NT2/D1 (cell line): ENCODE data around the gene CRADD.
A peak's percentile ranks its signal among the peaks of the same experiment; 100 is the strongest.

Source experiments
- DNase-seq: peaks from one replicate; pipeline ENCODE4 v3.0.0-alpha.2; 2011; ENCODE audit warnings: low read depth, low spot score
- H3K27me3 ChIP-seq: 2 replicates; pipeline ENCODE4 v1.6.0; 2011; ENCODE audit warnings: mild to moderate bottlenecking; ENCODE audit not compliant: insufficient read length, insufficient read depth
- H3K36me3 ChIP-seq: 2 replicates; pipeline ENCODE4 v1.6.1; 2011; ENCODE audit warnings: mild to moderate bottlenecking, low read length, mixed read lengths; ENCODE audit not compliant: insufficient read depth, insufficient read length
- H3K4me1 ChIP-seq: 2 replicates; pipeline ENCODE4 v1.5.1; 2011; ENCODE audit not compliant: insufficient read depth, insufficient read length
- H3K4me3 ChIP-seq: 2 replicates; pipeline ENCODE4 v1.5.1; 2011; ENCODE audit warnings: low read depth; ENCODE audit not compliant: insufficient read length
- H3K9ac ChIP-seq: 2 replicates; pipeline ENCODE4 v1.6.0; 2011; ENCODE audit warnings: low read depth; ENCODE audit not compliant: insufficient read length
- H3K9me3 ChIP-seq: 2 replicates; pipeline ENCODE4 v1.5.1; 2011; ENCODE audit warnings: mild to moderate bottlenecking, low read length; ENCODE audit not compliant: insufficient read depth
- SUZ12 ChIP-seq: IDR thresholded peaks from 2 replicates; pipeline ENCODE4 v1.6.1; 2011; ENCODE audit not compliant: insufficient read length, insufficient read depth; ENCODE audit errors: extremely low read depth
- YY1 ChIP-seq: IDR thresholded peaks from 2 replicates; pipeline ENCODE4 v1.6.1; 2011; ENCODE audit not compliant: insufficient read length, insufficient read depth
- ZNF274 ChIP-seq: IDR thresholded peaks from 2 replicates; pipeline ENCODE4 v1.6.1; 2011; ENCODE audit warnings: mild to moderate bottlenecking, low read depth, low read length

CRADD gene

GRCh38 chr12:93824514-93825500, 147.6 kb downstream of the CRADD start:
- H3K9ac ChIP-seq: no peak overlapping the region
- H3K4me3 ChIP-seq: no peak overlapping the region
- no peaks in the 10 kb centered on the region for H3K27me3 ChIP-seq
- H3K4me1 ChIP-seq: no peaks in the 10 kb centered on the region
- no peaks in the 10 kb centered on the region for H3K36me3 ChIP-seq
- no peak for TF ChIP-seq SUZ12
- no peak for TF ChIP-seq ZNF274
- TF ChIP-seq YY1: no peak
- peak; percentile 86 for DNase-seq
- H3K9me3 ChIP-seq: no peaks in the 10 kb centered on the region

- no peak for TF ChIP-seq SUZ12
- TF ChIP-seq ZNF274: no peak
- no peak for TF ChIP-seq YY1
- no peaks in the 10 kb centered on the region for H3K9me3 ChIP-seq
- DNase-seq: no peak
- no peak overlapping the region for H3K9ac ChIP-seq
- H3K4me3 ChIP-seq: no peak overlapping the region
- H3K36me3 ChIP-seq: no peaks in the 10 kb centered on the region
- no peaks in the 10 kb centered on the region for H3K4me1 ChIP-seq
- H3K27me3 ChIP-seq: no peaks in the 10 kb centered on the region
These were observed 148.3 kb downstream of the CRADD start for GRCh38 chr12:93825501-93825888.

GRCh38 chr12:93825931-93826555, 148.9 kb downstream of the CRADD start:
- no peaks in the 10 kb centered on the region for H3K9me3 ChIP-seq
- no peak for DNase-seq
- H3K27me3 ChIP-seq: no peaks in the 10 kb centered on the region
- no peaks in the 10 kb centered on the region for H3K36me3 ChIP-seq
- TF ChIP-seq SUZ12 (no peak), ZNF274 (no peak), YY1 (no peak)
- no peak overlapping the region for H3K9ac ChIP-seq
- no peaks in the 10 kb centered on the region for H3K4me1 ChIP-seq
- no peak overlapping the region for H3K4me3 ChIP-seq

- Histone ChIP-seq H3K4me1 (no peaks in the 10 kb centered on the region), H3K36me3 (no peaks in the 10 kb centered on the region), H3K9me3 (no peaks in the 10 kb centered on the region), H3K9ac (no peak overlapping the region), H3K4me3 (no peak overlapping the region), H3K27me3 (no peaks in the 10 kb centered on the region)
- TF ChIP-seq YY1 (no peak), SUZ12 (no peak), ZNF274 (no peak)
- no peak for DNase-seq
These were observed 150.0 kb downstream of the CRADD start for GRCh38 chr12:93827179-93827578.

- H3K4me1 ChIP-seq: no peaks in the 10 kb centered on the region
- no peak for DNase-seq
- TF ChIP-seq ZNF274 (no peak), SUZ12 (no peak), YY1 (no peak)
These were observed 150.5 kb downstream of the CRADD start for GRCh38 chr12:93827669-93828068.

GRCh38 chr12:93829016-93829415, 151.8 kb downstream of the CRADD start:
- Histone ChIP-seq H3K36me3 (no peaks in the 10 kb centered on the region), H3K27me3 (no peaks in the 10 kb centered on the region), H3K4me3 (no peak overlapping the region), H3K9ac (no peak overlapping the region), H3K4me1 (no peaks in the 10 kb centered on the region), H3K9me3 (no peaks in the 10 kb centered on the region)
- TF ChIP-seq ZNF274 (no peak), SUZ12 (no peak), YY1 (no peak)
- no peak for DNase-seq

More at GRCh38 chr12:93827669-93828068, 150.5 kb downstream of the CRADD start:
- Histone ChIP-seq H3K36me3 (no peaks in the 10 kb centered on the region), H3K27me3 (no peaks in the 10 kb centered on the region), H3K9me3 (no peaks in the 10 kb centered on the region), H3K9ac (no peak overlapping the region), H3K4me3 (no peak overlapping the region)

GRCh38 chr12:93831374-93831773, 154.2 kb downstream of the CRADD start:
- no peaks in the 10 kb centered on the region for H3K9me3 ChIP-seq
- H3K27me3 ChIP-seq: no peaks in the 10 kb centered on the region
- no peak overlapping the region for H3K9ac ChIP-seq
- no peak for TF ChIP-seq YY1
- no peak for TF ChIP-seq ZNF274
- no peak overlapping the region for H3K4me3 ChIP-seq
- no peaks in the 10 kb centered on the region for H3K4me1 ChIP-seq
- no peak for DNase-seq
- H3K36me3 ChIP-seq: no peaks in the 10 kb centered on the region
